Gastroesophageal sphincter (tissue), 3 donors: Measurements from ENCODE around the gene ANKRD42.

Experiments used
- POLR2A ChIP-seq, 2 donors: fragments of 450-650 bp; IDR thresholded peaks; one replicate each; pipeline ENCODE4 v1.6.1; 2017; ENCODE audit warnings: antibody characterized with exemption in 2 of 2, mild to moderate bottlenecking in 2 of 2, moderate library complexity in 1 of 2
- TF ChIP-seq, protein P1 (sequence below), 4 experiments: fragments of 200-600 bp in 2 of 4; fragments of 450-650 bp in 2 of 4; sonication (generic) in 1 of 4; IDR thresholded peaks; one replicate each; pipeline ENCODE4 v1.5.1; 2017 to 2019; ENCODE audit warnings: antibody characterized with exemption in 4 of 4, mild to moderate bottlenecking in 2 of 4, moderate library complexity in 2 of 4

- TF ChIP-seq, protein P1, sequence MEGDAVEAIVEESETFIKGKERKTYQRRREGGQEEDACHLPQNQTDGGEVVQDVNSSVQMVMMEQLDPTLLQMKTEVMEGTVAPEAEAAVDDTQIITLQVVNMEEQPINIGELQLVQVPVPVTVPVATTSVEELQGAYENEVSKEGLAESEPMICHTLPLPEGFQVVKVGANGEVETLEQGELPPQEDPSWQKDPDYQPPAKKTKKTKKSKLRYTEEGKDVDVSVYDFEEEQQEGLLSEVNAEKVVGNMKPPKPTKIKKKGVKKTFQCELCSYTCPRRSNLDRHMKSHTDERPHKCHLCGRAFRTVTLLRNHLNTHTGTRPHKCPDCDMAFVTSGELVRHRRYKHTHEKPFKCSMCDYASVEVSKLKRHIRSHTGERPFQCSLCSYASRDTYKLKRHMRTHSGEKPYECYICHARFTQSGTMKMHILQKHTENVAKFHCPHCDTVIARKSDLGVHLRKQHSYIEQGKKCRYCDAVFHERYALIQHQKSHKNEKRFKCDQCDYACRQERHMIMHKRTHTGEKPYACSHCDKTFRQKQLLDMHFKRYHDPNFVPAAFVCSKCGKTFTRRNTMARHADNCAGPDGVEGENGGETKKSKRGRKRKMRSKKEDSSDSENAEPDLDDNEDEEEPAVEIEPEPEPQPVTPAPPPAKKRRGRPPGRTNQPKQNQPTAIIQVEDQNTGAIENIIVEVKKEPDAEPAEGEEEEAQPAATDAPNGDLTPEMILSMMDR (IDR thresholded peaks at IDR 0.05): no peak
- TF ChIP-seq POLR2A (IDR thresholded peaks at IDR 0.05): no peak
Observed at GRCh38 chr11:83278351-83278750, 84.8 kb downstream of the ANKRD42 start.
